Measurements from ENCODE around the gene CA12.

- no peak for TF ChIP-seq POLR2AphosphoS5 (IDR thresholded peaks at IDR 0.05; ENCODE audit: low read depth)
- TF ChIP-seq CTCF (IDR thresholded peaks at IDR 0.05; ENCODE audit: insufficient read depth, low read length), result no peak
- no peak for TF ChIP-seq REST (IDR thresholded peaks at IDR 0.05; ENCODE audit: insufficient replicate concordance, low read depth)
Measured at GRCh38 chr15:63421433-63421832, 39.8 kb upstream of the CA12 start.
